Effector memory CD4-positive, alpha-beta T cell (primary cell): ENCODE results near the gene CAP2.

Experiments used
- DNase-seq, 3 donors: peaks; one replicate each; pipeline ENCODE4 v3.0.0-alpha.2; 2020
- H3K27ac ChIP-seq: 2 replicates; pipeline ENCODE4 v1.7.0; 2013; ENCODE audit warnings: mild to moderate bottlenecking, low read length, moderate library complexity; ENCODE audit not compliant: insufficient read depth, poor library complexity, severe bottlenecking
- H3K27me3 ChIP-seq: replicated peaks from 2 replicates; pipeline ENCODE4 v1.7.0; 2013; ENCODE audit warnings: mild to moderate bottlenecking, low read length; ENCODE audit not compliant: insufficient read depth, control insufficient read depth, poor library complexity, severe bottlenecking
- H3K36me3 ChIP-seq: 2 replicates; pipeline ENCODE4 v1.7.0; 2013; ENCODE audit warnings: mild to moderate bottlenecking, low read length, moderate library complexity; ENCODE audit not compliant: control insufficient read depth, insufficient read depth
- H3K4me1 ChIP-seq: 2 replicates; pipeline ENCODE4 v1.7.0; 2013; ENCODE audit warnings: low read length, mild to moderate bottlenecking; ENCODE audit not compliant: control insufficient read depth, insufficient read depth, poor library complexity, severe bottlenecking
- H3K4me3 ChIP-seq: 2 replicates; pipeline ENCODE4 v1.7.0; 2013; ENCODE audit warnings: low read length, low read depth, mild to moderate bottlenecking; ENCODE audit not compliant: insufficient read depth, poor library complexity, severe bottlenecking
- H3K9me3 ChIP-seq: 2 replicates; pipeline ENCODE4 v1.7.0; 2013; ENCODE audit warnings: mild to moderate bottlenecking, low read length, moderate library complexity; ENCODE audit not compliant: control insufficient read depth

CAP2 gene

GRCh38 chr6:17478223-17478907 is 85.0 kb downstream of the CAP2 start:
- no peak for DNase-seq
- no peak overlapping the region for H3K4me3 ChIP-seq

DNA sequence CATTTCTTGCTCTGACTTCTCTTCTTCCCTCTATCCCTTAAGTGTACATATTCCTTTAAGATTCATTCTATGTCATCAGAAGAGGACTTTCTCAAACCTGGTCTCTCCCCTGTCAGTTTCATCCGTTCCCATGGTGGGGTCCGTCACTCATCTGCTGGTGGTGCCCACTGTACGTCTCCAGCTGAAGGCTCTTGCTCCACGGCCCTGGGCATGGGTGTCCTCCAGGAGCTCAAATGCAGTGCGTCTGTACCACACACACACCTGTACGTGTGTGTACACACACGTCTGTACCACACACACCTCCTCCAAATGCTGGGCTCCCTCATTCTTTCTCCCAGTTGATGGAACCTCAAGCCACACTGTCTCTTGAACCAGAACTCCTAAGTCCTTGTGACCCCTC is 85.6 kb downstream of the CAP2 start:
- DNase-seq: no peak
- H3K27ac ChIP-seq: no peak overlapping the region
- no peaks in the 10 kb centered on the region for H3K27me3 ChIP-seq
- no peak overlapping the region for H3K4me3 ChIP-seq
- H3K36me3 ChIP-seq: no peaks in the 10 kb centered on the region
- H3K4me1 ChIP-seq: no peaks in the 10 kb centered on the region
- H3K9me3 ChIP-seq: no peaks in the 10 kb centered on the region

More at GRCh38 chr6:17478223-17478907, 85.0 kb downstream of the CAP2 start:
- H3K9me3 ChIP-seq: no peaks in the 10 kb centered on the region
- no peak overlapping the region for H3K27ac ChIP-seq
- H3K36me3 ChIP-seq: no peaks in the 10 kb centered on the region
- H3K4me1 ChIP-seq: no peaks in the 10 kb centered on the region
- H3K27me3 ChIP-seq: no peaks in the 10 kb centered on the region

DNA sequence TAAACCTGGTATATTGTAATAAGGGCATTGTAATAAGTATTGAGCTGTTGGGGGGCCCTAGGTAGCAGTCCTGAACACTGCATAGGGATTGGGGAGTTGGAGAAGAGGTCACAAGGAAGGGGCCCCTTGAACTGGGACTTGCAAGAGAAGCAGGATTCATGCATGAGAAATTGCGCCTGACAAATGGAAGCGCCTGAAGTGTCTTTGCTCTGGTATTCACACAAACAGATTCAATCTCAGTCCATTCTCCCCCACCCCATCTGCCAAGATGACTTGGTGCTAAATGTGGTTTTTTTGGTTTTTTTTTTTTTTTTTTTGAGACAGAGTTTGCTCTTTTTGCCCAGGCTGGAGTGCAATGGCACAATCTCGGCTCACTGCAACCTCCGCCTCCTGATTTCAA is 87.1 kb downstream of the CAP2 start:
- no peaks in the 10 kb centered on the region for H3K9me3 ChIP-seq
- no peak for DNase-seq
- H3K27ac ChIP-seq: no peak overlapping the region
- no peak overlapping the region for H3K4me3 ChIP-seq
- H3K27me3 ChIP-seq: no peaks in the 10 kb centered on the region
- no peaks in the 10 kb centered on the region for H3K4me1 ChIP-seq
- no peaks in the 10 kb centered on the region for H3K36me3 ChIP-seq

- no peak overlapping the region for H3K4me3 ChIP-seq
- no peaks in the 10 kb centered on the region for H3K4me1 ChIP-seq
- H3K27me3 ChIP-seq: no peaks in the 10 kb centered on the region
- H3K36me3 ChIP-seq: no peaks in the 10 kb centered on the region
- no peak for DNase-seq
- no peak overlapping the region for H3K27ac ChIP-seq
- H3K9me3 ChIP-seq: no peaks in the 10 kb centered on the region
Measured at GRCh38 chr6:17482711-17483110, 89.3 kb downstream of the CAP2 start.

DNA sequence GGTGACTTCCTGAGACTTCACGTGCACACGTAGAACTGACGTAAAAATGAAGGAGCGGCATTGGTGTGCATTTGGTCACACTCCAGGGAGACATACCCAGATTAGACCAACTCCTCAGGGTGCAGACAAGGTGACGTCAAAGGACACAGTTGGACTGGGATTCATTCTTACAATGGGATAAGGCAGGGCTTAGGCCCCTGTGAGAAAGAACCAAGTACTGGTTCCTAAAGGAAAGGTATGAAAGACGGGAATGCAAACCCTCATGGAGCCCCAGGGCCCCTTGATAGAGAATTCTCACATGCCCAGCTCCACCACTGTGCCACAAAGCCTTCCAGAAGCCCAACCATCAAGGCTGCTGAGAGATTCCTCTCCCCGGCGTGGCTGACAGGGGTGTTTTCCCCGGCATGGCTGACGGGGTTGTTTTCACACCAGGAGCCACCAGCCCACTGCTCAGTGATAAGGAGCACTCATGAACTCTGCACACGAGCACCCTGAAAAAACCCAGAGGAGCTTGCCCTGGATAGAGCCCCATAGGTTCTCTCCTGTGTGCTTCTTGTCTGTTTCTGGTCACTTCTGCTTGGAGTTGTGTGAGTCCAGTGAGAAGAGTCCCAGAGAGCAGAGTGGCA is 90.1 kb downstream of the CAP2 start:
- no peak overlapping the region for H3K4me3 ChIP-seq
- no peaks in the 10 kb centered on the region for H3K4me1 ChIP-seq
- no peaks in the 10 kb centered on the region for H3K27me3 ChIP-seq
- DNase-seq: no peak
- H3K9me3 ChIP-seq: no peaks in the 10 kb centered on the region
- H3K36me3 ChIP-seq: no peaks in the 10 kb centered on the region
- no peak overlapping the region for H3K27ac ChIP-seq

DNA sequence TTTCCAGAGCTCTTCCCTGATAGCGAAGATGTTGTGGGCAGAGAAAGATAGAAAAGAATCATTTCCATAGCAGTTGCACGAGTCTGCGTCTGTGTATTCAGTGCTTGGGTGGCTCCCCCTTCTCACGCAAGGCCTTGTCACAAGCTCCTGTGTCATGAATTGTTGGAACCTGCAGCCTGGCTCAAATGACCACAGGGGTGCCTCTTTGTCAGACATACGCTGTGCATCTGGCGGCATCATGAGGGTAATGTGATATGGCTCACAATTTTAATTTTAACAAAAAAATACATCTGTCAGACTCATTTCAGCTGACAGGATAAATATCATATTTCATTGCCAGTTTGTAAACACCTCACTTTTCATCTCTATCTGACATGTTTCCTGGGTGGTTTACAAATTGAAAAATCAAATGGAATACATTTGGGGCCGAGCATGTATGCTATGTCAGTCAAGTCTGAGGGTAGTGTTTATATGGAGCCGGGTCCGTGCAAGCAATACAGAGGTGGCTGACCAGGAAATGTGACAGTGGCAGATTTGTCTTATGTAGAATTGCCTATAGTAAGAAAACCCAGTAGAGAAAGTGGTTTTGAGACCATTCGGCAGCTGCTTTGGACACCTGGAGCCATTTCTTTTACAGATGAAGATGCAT is 90.9 kb downstream of the CAP2 start:
- H3K36me3 ChIP-seq: no peaks in the 10 kb centered on the region
- no peaks in the 10 kb centered on the region for H3K27me3 ChIP-seq
- H3K27ac ChIP-seq: no peak overlapping the region
- no peaks in the 10 kb centered on the region for H3K4me1 ChIP-seq
- no peaks in the 10 kb centered on the region for H3K9me3 ChIP-seq
- DNase-seq: no peak
- H3K4me3 ChIP-seq: no peak overlapping the region

- no peak overlapping the region for H3K4me3 ChIP-seq
- no peaks in the 10 kb centered on the region for H3K9me3 ChIP-seq
- H3K4me1 ChIP-seq: no peaks in the 10 kb centered on the region
- DNase-seq: no peak
- no peaks in the 10 kb centered on the region for H3K36me3 ChIP-seq
- H3K27ac ChIP-seq: no peak overlapping the region
- H3K27me3 ChIP-seq: no peaks in the 10 kb centered on the region
Measured at GRCh38 chr6:17485181-17485580, 91.8 kb downstream of the CAP2 start.

GRCh38 chr6:17485946-17486345 is 92.6 kb downstream of the CAP2 start:
- H3K4me1 ChIP-seq: no peaks in the 10 kb centered on the region
- H3K27ac ChIP-seq: no peak overlapping the region
- H3K36me3 ChIP-seq: no peaks in the 10 kb centered on the region
- H3K9me3 ChIP-seq: no peaks in the 10 kb centered on the region
- H3K4me3 ChIP-seq: no peak overlapping the region
- no peaks in the 10 kb centered on the region for H3K27me3 ChIP-seq
- DNase-seq: no peak

DNA sequence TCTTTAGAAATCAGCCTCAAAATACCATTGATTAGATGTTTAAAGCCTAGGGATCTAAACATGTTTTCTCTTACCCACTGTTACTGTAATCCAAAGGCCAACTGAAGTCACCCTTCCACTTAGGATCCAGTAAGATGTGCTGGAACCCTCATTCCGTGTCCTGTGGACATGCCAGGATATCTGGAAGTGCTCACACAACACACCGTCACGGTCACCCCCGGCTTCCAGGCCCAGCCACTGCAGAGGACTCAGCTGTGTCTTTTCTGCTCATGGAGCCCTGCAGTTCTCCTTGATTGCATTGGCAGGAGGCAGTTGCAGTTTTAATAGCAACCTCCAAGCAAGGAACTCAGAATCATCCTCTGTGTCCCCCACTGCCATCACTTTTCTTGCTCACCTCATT is 93.3 kb downstream of the CAP2 start:
- DNase-seq: no peak
- Histone ChIP-seq H3K36me3 (no peaks in the 10 kb centered on the region), H3K4me1 (no peaks in the 10 kb centered on the region), H3K27me3 (no peaks in the 10 kb centered on the region), H3K27ac (no peak overlapping the region), H3K4me3 (no peak overlapping the region), H3K9me3 (no peaks in the 10 kb centered on the region)

DNA sequence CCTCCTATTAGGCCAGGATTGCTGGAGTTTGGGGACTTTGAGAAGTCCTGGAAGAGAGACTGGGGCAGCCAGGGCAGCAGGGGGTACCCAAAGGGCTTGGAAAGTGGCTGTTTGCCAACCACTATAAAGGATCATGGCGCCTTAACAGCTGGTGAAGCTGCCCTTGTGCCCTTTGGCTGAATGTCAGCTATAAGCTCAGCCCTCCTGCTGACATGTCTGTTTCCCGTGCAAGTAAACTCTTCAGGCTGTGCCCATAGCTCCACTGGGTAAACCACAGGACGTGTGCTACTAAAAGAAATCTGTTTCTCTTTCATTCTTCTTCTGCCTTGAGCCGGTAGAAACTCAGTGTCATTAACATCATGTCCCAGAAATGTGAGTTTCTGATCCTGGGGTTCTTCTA is 97.3 kb downstream of the CAP2 start:
- H3K27ac ChIP-seq: no peak overlapping the region
- H3K36me3 ChIP-seq: no peaks in the 10 kb centered on the region
- no peaks in the 10 kb centered on the region for H3K9me3 ChIP-seq
- peaks cover 4% of the 10 kb centered on the region for H3K27me3 ChIP-seq
- H3K4me3 ChIP-seq: no peak overlapping the region
- no peak for DNase-seq
- no peaks in the 10 kb centered on the region for H3K4me1 ChIP-seq
